MCF 10A (cell line): ENCODE measurements around the gene IQCK. TPM values are rescaled to one million over a fixed set of nuclear protein-coding genes. Genes with fewer than 3 reads are reported as not detected.

Experiments
- BruUV-seq: library from RNA; stranded (reverse); fragments of 400-500 nt; replicated peaks from 2 replicates; lab custom pipeline; 2021; lab: Mats Ljungman, UMichigan
- CTCF ChIA-PET: fragments of 300-600 bp; sonication (Branson Sonifier 250); formaldehyde crosslinking; extraction: SDS; loops from one replicate; lab custom pipeline; 2021; ENCODE audit warnings: antibody characterized with exemption, inconsistent platforms; lab: Yijun Ruan, JAX
- POLR2A ChIA-PET: fragments of 300-600, 350-650 bp; sonication (Branson Sonifier 250); formaldehyde crosslinking; extraction: SDS; loops from one replicate; lab custom pipeline; 2020; ENCODE audit warnings: antibody characterized with exemption, inconsistent platforms; lab: Yijun Ruan, JAX
- DNase-seq: peaks from one replicate; pipeline ENCODE4 v3.0.0-alpha.2; 2018; ENCODE audit not compliant: unreplicated experiment
- H3K27ac Mint-ChIP-seq: one replicate; pipeline ENCODE4 v1.8.0; 2022; ENCODE audit warnings: mild to moderate bottlenecking, low read depth, mixed read lengths; ENCODE audit not compliant: unreplicated experiment
- H3K27me3 Mint-ChIP-seq: one replicate; pipeline ENCODE4 v1.8.0; 2022; ENCODE audit warnings: mixed read lengths; ENCODE audit not compliant: insufficient read depth, unreplicated experiment
- H3K36me3 Mint-ChIP-seq: one replicate; pipeline ENCODE4 v1.8.0; 2022; ENCODE audit warnings: mild to moderate bottlenecking, moderate library complexity, mixed read lengths; ENCODE audit not compliant: insufficient read depth, unreplicated experiment
- H3K4me1 Mint-ChIP-seq: one replicate; pipeline ENCODE4 v1.8.0; 2022; ENCODE audit warnings: mixed read lengths; ENCODE audit not compliant: insufficient read depth, unreplicated experiment
- H3K4me3 Mint-ChIP-seq: one replicate; pipeline ENCODE4 v1.8.0; 2022; ENCODE audit warnings: mild to moderate bottlenecking, moderate library complexity, mixed read lengths; ENCODE audit not compliant: unreplicated experiment
- H3K9me3 Mint-ChIP-seq: one replicate; pipeline ENCODE4 v1.8.0; 2022; ENCODE audit warnings: mixed read lengths; ENCODE audit not compliant: unreplicated experiment
- CTCF ChIP-seq: fragments of 200-600 bp; IDR thresholded peaks from one replicate; pipeline ENCODE4 v1.8.0; 2022; ENCODE audit warnings: antibody characterized with exemption, mild to moderate bottlenecking; ENCODE audit not compliant: unreplicated experiment
- intact Hi-C: fragments of 100-400 bp; cut with micrococcal nuclease; formaldehyde crosslinking; loops from 2 replicates; pipeline ENCODE4 v1.14.1; 2022
- total RNA-seq: library from RNA; stranded (reverse); gene quantifications from 2 replicates; pipeline ENCODE4 v1.2.3, GENCODE V29; 2022

IQCK gene
- total RNA-seq, 1 experiment from 2014 or later = 5.9 TPM

DNA sequence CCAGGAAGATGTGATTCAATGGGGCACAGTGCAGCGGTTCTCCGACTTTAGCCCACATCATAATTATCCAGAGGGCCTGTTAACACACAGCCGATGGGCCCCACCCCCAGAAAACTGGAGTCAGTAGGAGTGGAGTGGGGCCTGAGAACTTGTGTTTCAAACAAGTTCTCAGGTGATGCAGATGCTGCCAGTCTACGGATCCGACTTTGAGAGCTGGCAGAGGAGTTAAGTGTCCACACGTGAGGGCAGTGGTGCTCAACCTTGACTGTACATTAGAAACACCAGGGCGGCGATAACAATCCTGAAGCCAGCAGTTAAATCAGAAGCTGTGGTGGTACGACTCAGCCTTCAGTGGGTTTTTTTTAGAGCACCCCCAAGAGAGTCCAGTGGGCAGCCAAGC, 91.6 kb downstream of the IQCK start:
- H3K27ac Mint-ChIP-seq = no peak overlapping the region
- no peak overlapping the region for H3K4me3 Mint-ChIP-seq
- H3K9me3 Mint-ChIP-seq = peaks cover 8% of the 10 kb centered on the region
- intact Hi-C loops = no loop called here
- no TSS peak for BruUV-seq
- CTCF ChIA-PET = no interaction called here
- no peak for DNase-seq
- H3K4me1 Mint-ChIP-seq = peaks cover 6% of the 10 kb centered on the region
- POLR2A ChIA-PET = no interaction called here
- H3K36me3 Mint-ChIP-seq = no peaks in the 10 kb centered on the region
- TF ChIP-seq CTCF = no peak
- H3K27me3 Mint-ChIP-seq = no peaks in the 10 kb centered on the region

- Mint-ChIP-seq H3K27me3 (no peaks in the 10 kb centered on the region), H3K9me3 (peaks cover 8% of the 10 kb centered on the region), H3K4me3 (no peak overlapping the region), H3K4me1 (peaks cover 6% of the 10 kb centered on the region), H3K27ac (no peak overlapping the region), H3K36me3 (no peaks in the 10 kb centered on the region)
- intact Hi-C loops = no loop called here
- TF ChIP-seq CTCF = no peak
- POLR2A ChIA-PET = no interaction called here
- CTCF ChIA-PET = interaction anchor here (0.6 to 1.2 kb wide), 2 partner anchors 39 to 97 kb away, joined by 3 read pairs; no protein-coding TSS in a partner anchor
- DNase-seq = peak; percentile 22
- BruUV-seq = no TSS peak
Measured at GRCh38 chr16:19810817-19811731, 93.0 kb downstream of the IQCK start.

DNA sequence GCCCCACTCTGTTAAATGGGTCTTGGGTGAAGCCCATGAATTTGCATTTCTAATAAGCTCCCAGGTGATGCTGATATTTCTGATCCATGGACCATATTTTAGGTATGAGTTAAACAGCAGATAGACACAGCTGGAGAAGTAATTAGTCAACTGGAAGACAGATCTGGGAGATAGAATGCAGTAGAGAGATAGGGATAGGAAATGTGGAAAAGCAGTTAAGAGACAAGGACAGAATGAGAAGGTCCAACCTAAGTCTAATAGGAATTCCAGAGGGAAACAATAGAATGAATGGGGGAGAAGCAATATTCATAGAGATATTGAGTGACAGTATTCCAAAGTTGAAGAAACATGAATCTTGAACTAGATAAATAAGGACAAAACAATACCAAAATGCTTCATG, 94.9 kb downstream of the IQCK start:
- BruUV-seq = no TSS peak
- no peak for TF ChIP-seq CTCF
- ChIA-PET POLR2A (no interaction called here), CTCF (interaction anchor here (0.6 kb wide), 1 partner anchor 382 kb away, joined by 3 read pairs; no protein-coding TSS in a partner anchor)
- no peak for DNase-seq
- H3K36me3 Mint-ChIP-seq = no peaks in the 10 kb centered on the region
- peaks cover 8% of the 10 kb centered on the region for H3K9me3 Mint-ChIP-seq
- no peaks in the 10 kb centered on the region for H3K27me3 Mint-ChIP-seq
- H3K4me3 Mint-ChIP-seq = no peak overlapping the region
- no peak overlapping the region for H3K27ac Mint-ChIP-seq
- peaks cover 6% of the 10 kb centered on the region for H3K4me1 Mint-ChIP-seq
- intact Hi-C loops = no loop called here

DNA sequence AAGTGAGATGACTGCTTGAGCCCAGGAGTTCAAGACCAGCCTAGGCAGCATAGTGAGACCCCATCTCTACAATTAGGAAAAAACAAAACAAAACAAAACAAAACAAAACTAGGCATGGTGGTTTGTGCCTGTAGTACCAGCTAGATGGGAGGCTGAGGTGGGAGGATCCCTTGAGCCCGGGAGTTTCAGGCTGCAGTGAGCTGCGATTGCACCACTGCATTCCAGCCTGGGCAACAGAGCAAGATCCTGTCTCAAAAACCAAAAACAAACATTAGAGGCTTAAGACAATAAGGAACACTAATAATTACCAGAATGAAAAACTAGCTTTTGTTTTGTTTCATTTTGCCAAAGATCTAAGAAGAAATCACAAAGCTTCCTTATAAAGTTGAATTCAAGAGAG, 97.3 kb downstream of the IQCK start:
- no peak for DNase-seq
- TF ChIP-seq CTCF = no peak
- Mint-ChIP-seq H3K36me3 (no peaks in the 10 kb centered on the region), H3K27ac (no peak overlapping the region), H3K27me3 (no peaks in the 10 kb centered on the region), H3K4me3 (no peak overlapping the region), H3K4me1 (peaks cover 6% of the 10 kb centered on the region), H3K9me3 (peaks cover 8% of the 10 kb centered on the region)
- intact Hi-C loops = no loop called here
- CTCF ChIA-PET = interaction anchor here (1.0 kb wide), 1 partner anchor 92 kb away, joined by 3 read pairs; no protein-coding TSS in a partner anchor
- POLR2A ChIA-PET = no interaction called here
- no TSS peak for BruUV-seq
